Epithelial cell of esophagus (primary cell): ENCODE measurements around the gene PDPK1.
A peak's percentile ranks its signal among the peaks of the same experiment; 100 is the strongest.

Source experiments
- DNase-seq: peaks from one replicate; pipeline ENCODE4 v3.0.0; 2010; ENCODE audit warnings: low read depth
- H3K4me3 ChIP-seq: 2 replicates; pipeline ENCODE4 v1.5.1; 2011; ENCODE audit warnings: mild to moderate bottlenecking, low read length, control low read depth
- TF ChIP-seq, protein P1 (sequence below): IDR thresholded peaks from 2 replicates; pipeline ENCODE4 v1.5.1; 2011; ENCODE audit warnings: low read depth, mild to moderate bottlenecking, low read length, control low read depth, inconsistent platforms; ENCODE audit not compliant: insufficient read depth; ENCODE audit errors: missing control alignments

PDPK1 gene

DNA sequence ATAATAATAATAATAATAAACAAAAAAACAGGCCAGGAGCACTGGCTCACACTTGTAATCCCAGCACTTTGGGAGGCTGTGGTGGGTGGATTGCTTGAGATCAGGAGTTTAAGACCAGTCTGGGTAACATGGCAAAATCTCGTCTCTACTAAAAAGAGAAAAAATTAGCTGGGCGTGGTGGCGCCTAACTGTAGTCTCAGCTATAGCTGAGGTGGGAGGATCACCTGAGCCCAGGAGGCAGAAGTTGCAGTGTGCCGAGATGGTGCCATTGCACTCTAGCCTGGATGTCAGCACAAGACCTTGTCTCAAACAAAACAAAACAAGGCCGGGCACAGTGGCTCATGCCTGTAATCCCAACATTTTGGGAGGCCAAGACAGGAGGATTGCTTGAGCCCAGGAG is 42.8 kb upstream of the PDPK1 start:
- TF ChIP-seq, protein P1, sequence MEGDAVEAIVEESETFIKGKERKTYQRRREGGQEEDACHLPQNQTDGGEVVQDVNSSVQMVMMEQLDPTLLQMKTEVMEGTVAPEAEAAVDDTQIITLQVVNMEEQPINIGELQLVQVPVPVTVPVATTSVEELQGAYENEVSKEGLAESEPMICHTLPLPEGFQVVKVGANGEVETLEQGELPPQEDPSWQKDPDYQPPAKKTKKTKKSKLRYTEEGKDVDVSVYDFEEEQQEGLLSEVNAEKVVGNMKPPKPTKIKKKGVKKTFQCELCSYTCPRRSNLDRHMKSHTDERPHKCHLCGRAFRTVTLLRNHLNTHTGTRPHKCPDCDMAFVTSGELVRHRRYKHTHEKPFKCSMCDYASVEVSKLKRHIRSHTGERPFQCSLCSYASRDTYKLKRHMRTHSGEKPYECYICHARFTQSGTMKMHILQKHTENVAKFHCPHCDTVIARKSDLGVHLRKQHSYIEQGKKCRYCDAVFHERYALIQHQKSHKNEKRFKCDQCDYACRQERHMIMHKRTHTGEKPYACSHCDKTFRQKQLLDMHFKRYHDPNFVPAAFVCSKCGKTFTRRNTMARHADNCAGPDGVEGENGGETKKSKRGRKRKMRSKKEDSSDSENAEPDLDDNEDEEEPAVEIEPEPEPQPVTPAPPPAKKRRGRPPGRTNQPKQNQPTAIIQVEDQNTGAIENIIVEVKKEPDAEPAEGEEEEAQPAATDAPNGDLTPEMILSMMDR: no peak
- DNase-seq: no peak

DNA sequence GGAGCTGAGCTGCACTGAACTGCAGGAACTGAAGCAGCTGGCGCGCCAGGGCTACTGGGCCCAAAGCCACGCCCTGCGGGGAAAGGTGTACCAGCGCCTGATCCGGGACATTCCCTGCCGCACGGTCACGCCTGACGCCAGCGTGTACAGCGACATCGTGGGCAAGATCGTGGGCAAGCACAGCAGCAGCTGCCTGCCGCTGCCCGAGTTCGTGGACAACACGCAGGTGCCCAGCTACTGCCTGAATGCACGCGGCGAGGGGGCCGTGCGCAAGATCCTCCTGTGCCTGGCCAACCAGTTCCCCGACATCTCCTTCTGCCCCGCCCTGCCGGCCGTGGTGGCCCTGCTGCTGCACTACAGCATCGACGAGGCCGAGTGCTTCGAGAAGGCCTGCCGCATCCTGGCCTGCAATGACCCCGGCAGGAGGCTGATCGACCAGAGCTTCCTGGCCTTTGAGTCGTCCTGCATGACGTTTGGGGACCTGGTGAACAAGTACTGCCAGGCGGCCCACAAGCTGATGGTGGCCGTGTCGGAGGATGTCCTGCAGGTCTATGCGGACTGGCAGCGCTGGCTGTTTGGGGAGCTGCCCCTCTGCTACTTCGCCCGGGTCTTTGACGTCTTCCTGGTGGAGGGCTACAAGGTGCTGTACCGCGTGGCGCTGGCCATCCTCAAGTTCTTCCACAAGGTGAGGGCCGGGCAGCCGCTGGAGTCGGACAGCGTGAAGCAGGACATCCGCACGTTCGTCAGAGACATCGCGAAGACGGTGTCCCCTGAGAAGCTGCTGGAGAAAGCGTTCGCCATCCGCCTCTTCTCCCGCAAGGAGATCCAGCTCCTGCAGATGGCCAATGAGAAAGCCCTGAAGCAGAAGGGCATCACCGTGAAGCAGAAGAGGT is 41.4 kb upstream of the PDPK1 start:
- TF ChIP-seq, protein P1: no peak
- DNase-seq: no peak
- no peak overlapping the region for H3K4me3 ChIP-seq

More for the DNA sequence above, 42.8 kb upstream of the PDPK1 start:
- H3K4me3 ChIP-seq: no peak overlapping the region

DNA sequence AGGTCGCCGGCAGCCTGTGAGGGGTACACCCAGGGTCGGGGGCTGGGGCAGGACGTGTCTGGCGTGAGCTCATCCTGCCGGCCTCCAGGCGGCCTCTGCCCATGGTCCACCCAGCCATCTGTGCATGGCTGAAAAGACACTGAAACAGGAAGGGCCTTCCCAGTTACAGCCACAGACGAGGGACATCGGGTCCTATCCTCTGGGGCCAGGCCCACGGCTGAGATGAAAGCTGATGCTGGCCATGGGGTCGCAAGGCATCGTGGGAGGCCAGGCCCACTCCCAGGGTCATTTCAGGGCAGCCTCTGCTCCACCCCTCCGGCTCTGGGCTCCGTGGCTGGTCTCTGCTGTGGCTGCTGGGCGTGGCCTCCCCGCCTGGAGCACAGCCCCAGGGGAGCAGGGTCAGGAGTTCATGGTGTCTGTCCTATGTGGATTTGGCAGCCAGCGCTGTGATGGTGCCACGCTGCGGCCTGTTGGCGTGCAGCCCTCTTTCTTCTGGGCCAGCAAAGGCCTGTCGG is 40.6 kb upstream of the PDPK1 start:
- DNase-seq: no peak
- no peak overlapping the region for H3K4me3 ChIP-seq
- TF ChIP-seq, protein P1: no peak

DNA sequence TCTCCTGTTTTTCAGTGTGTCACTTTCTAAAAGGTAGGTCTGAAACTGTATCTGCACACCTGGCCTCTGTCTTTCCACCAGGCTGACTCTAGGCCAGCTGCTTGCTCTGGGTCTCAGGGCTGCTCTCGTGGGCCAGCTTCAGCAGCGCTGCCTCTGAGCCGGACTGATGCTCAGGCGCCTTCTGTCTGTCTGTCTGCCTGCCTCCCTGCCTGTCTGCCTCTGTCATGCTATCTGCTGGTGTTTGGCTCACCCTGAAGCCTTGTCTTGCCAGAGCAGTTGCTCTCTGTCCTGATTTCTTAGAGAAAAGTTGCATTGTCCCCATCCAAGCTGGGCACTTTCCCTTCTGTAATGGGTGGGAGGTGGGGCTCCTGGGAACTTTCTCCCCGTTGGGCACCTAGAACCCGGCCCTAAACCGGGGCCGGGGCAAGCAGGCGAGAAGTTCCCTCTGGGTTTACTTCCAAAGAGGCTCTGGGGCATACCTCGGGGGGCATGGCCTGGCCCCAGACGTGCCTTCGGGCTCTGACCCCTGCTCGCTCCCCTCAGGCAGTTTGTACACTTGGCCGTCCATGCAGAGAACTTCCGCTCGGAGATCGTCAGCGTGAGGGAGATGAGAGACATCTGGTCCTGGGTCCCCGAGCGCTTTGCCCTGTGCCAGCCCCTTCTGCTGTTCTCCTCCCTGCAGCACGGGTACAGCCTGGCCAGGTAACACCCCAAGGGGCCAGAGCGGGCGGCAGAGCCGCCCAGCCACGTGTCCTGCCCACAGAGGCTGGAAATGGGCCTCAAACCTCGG is 39.9 kb upstream of the PDPK1 start:
- no peak overlapping the region for H3K4me3 ChIP-seq
- no peak for DNase-seq
- TF ChIP-seq, protein P1: no peak

DNA sequence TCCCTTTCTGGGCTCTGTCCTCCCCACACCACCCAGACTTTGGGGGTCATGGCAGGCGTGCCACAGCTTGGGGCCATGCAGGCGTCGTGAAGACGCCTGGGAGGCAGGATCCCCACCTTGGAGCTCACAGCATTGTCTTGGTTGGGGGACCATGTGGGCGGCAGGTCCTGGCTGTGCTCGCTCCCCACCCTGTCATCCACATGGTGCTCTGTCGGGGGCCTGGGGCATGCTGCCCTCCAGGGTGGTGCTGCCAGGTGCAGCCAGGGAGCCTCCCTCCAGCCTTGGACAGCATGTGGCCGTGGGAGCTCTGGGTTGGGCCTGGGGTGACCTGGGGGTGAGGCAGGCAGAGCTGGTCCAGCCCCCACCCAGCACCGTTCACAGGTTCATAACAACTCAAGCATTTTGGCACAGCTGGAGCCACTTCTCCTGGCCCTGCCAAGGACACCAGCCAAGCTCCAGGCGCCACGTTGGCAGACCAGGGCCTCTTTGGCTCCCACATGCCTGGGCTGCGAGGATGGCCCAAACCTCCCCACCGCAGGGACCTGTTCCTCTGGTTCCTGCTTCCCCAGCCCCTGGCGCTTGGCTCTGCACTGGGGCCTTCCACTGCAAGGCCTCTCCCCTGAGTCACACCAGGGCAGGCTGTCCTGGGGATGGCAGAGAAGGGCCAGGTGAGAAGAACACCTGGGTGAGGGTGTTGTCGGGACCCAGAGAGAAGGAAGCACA is 39.1 kb upstream of the PDPK1 start:
- H3K4me3 ChIP-seq: no peak overlapping the region
- DNase-seq: peak; percentile 69
- TF ChIP-seq, protein P1: no peak

DNA sequence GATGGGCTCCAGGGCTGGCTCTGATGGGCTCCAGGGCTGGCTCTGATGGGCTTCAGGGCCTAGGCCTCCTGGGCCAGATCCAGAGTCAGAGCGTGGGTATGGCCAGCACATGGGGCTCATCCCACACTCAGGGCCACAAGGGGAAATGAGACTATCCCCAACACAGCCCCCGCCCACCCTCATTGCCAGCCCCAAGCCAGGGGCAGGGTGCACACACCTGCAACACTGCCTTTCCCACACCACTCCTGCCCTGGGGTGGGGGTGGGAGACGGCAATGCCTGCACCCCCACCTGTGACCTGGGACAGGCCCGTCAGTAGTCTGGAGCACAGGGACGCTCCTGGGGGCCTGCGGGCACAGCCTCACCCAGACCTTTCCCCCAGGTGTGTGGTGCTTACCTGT is 38.4 kb upstream of the PDPK1 start:
- TF ChIP-seq, protein P1: no peak
- H3K4me3 ChIP-seq: no peak overlapping the region
- DNase-seq: no peak
